Nucleus accumbens (tissue), 56 donors: ENCODE data around the gene CDH11.

Experiments used
- DNase-seq, 56 donors: peaks; one replicate each; lab custom pipeline; 2025; lab: John Stamatoyannopoulos, UW

CDH11 gene

GRCh38 chr16:64947651-64948050 lies 174.2 kb downstream of the CDH11 start:
- no peak for DNase-seq

GRCh38 chr16:64933885-64934284 lies 188.0 kb downstream of the CDH11 start:
- peak in 17 of 56 donors; percentile 1 to 53 (median 8) for DNase-seq

GRCh38 chr16:64926476-64926875 lies 195.4 kb downstream of the CDH11 start:
- no peak for DNase-seq

GRCh38 chr16:64925166-64925565 lies 196.7 kb downstream of the CDH11 start:
- DNase-seq, result no peak

- no peak for DNase-seq
Observed at GRCh38 chr16:64924086-64924485, 197.8 kb downstream of the CDH11 start.

GRCh38 chr16:64919929-64920607 lies 201.8 kb downstream of the CDH11 start:
- no peak for DNase-seq

- DNase-seq, result no peak
Observed at GRCh38 chr16:64919141-64919540, 202.7 kb downstream of the CDH11 start.

GRCh38 chr16:64916051-64916450 lies 205.8 kb downstream of the CDH11 start:
- no peak for DNase-seq

- no peak for DNase-seq
Observed at GRCh38 chr16:64910356-64910755, 211.5 kb downstream of the CDH11 start.

- no peak for DNase-seq
Observed at GRCh38 chr16:64907844-64908243, 214.0 kb downstream of the CDH11 start.

- no peak for DNase-seq
Observed at GRCh38 chr16:64903770-64904169, 218.1 kb downstream of the CDH11 start.

- DNase-seq, result no peak
Observed at GRCh38 chr16:64900517-64900916, 221.3 kb downstream of the CDH11 start.

GRCh38 chr16:64900019-64900418 lies 221.8 kb downstream of the CDH11 start:
- DNase-seq, result no peak

- DNase-seq, result no peak
Observed at GRCh38 chr16:64898159-64898558, 223.7 kb downstream of the CDH11 start.
